GM18517 (cell line): ENCODE data around the gene RXYLT1.

Experiments
- ATAC-seq: cut with Tn5 transposase; IDR thresholded peaks from one replicate; pipeline ENCODE4 v1.9.1; 2021; ENCODE audit warnings: mild to moderate bottlenecking, moderate library complexity; ENCODE audit not compliant: unreplicated experiment

The RXYLT1 gene

GRCh38 chr12:63795944-63796343 is 16.2 kb downstream of the RXYLT1 start:
- ATAC-seq, result no peak

DNA sequence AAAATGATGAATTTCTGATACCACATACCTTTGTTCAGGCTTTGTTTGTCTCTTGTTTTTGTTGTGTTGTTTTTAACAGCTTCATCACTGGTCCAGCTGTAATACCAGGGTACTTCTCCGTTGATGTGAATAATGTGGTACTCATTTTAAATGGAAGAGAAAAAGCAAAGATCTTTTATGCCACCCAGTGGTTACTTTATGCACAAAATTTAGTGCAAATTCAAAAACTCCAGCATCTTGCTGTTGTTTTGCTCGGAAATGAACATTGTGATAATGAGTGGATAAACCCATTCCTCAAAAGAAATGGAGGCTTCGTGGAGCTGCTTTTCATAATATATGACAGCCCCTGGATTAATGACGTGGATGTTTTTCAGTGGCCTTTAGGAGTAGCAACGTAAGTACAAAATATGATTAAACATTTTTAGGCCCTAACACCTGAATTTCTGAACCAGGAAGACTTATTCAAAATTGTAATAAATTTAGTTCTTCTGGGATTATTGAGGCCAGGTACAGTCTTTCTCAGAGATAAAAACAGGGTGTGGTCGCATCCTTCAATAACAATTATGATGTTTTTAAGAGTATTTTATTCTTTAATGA is 22.4 kb downstream of the RXYLT1 start:
- ATAC-seq, result no peak

GRCh38 chr12:63804746-63805145 is 25.0 kb downstream of the RXYLT1 start:
- ATAC-seq, result no peak

DNA sequence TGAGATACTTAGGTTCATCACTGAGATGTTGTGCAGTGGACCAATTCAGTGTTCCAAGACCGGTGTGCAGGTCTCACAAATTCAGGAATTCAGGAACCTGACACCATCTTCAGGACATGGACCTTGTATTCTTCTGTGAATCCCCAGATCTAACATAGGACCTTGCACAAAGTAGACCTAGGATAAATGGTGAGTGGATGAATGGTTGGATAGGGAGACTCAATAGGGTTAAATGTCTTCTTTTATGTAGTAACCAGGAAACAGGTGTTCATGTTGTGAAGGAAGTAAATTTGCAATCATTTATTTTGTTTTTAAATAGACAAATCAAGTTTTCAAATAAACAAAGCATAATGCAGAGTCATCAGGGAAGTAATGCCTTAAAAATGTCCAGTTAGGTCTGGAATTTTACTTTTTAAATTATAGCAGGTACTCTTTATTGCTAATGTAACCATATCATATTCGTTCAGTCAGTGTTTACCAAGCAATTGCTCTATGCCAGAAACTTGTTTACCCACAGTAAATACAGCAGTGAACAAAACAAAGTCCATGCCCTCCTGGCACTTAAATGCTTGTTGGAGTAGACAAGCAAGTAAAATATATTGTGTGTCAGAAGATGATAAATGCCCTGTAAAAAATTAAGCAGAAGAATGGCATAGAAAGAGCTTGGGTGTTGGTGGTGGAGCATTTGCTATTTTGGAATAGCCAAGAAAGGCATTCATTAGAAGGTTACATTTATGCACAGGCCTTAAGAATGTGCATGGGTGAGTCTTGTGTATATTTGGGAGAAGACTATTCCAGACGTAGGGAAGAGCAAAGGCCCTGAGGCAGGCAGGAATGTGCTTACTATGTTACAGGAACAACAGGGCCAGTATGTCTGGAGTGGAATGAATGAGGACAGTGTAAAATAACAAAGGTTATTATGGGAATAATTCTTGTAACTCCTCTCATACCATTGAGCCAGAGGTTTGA is 26.3 kb downstream of the RXYLT1 start:
- ATAC-seq, result no peak

DNA sequence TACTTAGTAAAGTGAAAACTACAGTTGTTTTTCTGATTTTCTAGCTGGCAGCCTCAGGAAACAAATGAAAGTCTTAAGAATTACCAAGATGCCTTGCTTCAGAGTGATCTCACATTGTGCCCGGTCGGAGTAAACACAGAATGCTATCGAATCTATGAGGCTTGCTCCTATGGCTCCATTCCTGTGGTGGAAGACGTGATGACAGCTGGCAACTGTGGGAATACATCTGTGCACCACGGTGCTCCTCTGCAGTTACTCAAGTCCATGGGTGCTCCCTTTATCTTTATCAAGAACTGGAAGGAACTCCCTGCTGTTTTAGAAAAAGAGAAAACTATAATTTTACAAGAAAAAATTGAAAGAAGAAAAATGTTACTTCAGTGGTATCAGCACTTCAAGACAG is 28.9 kb downstream of the RXYLT1 start:
- no peak for ATAC-seq

DNA sequence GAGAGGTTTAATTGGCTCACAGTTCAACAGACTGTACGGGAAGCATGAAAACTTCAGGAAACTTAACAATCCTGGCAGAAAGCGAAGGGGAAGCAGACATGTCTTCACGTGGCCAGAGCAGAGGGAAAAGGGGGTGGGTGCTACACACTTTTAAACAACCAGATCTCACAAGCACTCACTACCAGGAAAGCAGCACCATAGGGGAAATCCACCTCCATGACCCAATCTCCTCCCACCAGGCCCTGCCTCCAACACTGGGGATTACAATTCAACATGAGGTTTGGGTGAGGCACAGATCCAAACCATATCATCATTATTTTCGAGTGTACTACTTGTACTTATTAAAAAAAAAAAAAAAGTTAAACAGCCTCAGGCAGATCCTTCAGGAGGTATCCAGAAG is 29.9 kb downstream of the RXYLT1 start:
- no peak for ATAC-seq

DNA sequence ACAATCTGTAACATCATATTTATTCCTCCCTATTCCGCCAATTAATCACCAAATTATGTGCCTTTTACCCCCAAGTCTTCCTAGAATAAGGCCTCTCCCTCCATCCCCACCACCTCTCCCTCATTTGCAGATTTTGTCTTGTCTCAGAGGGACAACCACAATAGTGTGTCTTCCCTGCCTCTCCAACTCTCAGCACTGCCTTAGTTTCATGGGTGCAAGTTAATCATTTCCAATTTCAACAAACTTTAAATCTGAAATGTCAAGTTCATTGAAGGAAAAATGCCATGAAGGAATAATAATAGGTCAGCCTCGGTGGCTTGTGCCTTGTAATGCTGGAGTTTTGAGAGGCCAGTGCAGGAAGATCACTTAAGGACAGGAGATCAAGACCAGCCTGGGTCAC is 31.6 kb downstream of the RXYLT1 start:
- ATAC-seq, result no peak

GRCh38 chr12:63811755-63812154 is 32.0 kb downstream of the RXYLT1 start:
- no peak for ATAC-seq

DNA sequence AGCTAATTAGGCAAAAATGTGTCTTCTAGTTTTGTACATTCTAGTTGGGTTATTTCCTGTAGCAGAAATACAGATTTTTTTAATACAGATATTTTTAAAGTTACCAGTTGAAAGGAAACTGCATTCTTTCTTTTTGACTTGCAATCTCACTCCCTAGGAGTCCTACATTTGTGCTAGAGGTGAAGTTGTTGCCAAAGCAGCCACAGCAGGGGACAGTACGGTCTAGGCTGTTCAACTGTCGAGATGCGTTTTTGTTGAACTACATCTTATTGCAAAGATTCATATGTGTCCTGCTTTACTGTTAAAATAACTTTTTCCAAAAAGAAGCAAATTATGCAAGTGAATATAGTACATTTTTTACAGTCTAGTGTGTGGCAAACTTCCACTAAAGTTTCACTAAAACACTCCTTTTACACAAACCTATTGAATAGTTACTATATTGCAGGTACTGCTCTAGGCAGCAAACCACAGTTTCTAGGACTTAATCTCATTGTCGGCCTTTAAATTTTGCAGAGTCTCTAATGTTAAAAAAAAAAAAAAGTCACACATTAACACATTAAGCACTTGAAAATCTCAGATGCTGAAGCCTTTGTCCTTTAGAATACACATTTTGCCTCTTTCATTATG is 34.5 kb downstream of the RXYLT1 start:
- ATAC-seq, result no peak

DNA sequence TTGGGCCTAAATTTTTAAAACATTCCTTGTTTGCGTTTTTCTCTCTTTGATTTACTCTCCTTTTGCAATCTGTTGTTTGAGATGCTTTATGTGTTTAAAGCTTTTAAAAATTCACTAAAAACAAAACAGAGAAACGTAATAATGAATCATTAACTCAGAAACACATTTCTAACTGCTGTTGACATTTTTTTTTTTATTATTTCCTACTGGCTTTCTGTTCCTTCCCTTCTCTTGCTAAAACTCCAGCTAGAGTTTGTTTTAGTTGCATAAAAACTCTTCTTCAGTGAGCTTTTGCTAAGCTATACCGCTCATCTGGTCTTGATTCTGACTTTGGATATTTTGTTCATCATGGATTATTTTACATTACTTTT is 35.8 kb downstream of the RXYLT1 start:
- ATAC-seq, result no peak

DNA sequence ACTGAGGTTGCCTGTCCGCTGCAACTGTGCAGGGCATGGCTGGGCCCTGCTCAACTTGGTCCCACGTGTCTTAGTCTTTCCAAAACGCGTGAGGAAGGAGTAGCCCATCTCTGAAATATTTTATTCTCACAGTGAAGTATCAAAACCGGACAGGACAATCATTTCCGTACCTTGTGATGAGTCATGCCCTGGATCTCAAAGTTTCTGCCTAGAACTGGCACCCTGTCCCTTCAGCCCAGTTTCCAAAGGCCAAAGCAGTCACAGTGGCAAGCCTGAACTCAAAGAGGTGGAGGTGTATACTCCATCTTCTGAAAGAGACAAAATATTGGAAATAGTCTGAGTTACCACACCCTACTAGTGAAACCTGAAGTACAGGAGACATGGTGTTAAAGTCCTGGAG is 36.3 kb downstream of the RXYLT1 start:
- peak; percentile 61 for ATAC-seq

DNA sequence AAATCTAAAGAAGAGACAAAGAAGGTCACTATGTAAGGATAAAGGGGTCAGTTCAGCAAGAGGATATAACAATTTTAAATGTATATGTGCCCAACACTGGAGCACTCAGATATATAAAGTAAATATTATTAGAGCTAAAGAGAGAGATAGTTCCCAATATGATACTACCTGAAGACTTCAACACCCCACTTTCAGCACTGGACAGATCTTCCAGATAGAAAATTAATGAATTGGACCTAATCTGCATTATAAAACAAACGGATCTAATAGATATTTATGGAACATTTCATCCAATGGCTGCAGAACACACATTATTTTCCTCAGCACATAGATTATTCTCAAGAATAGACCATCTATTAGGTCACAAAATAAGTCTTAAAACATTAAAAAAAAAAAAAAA is 40.7 kb downstream of the RXYLT1 start:
- ATAC-seq, result no peak

DNA sequence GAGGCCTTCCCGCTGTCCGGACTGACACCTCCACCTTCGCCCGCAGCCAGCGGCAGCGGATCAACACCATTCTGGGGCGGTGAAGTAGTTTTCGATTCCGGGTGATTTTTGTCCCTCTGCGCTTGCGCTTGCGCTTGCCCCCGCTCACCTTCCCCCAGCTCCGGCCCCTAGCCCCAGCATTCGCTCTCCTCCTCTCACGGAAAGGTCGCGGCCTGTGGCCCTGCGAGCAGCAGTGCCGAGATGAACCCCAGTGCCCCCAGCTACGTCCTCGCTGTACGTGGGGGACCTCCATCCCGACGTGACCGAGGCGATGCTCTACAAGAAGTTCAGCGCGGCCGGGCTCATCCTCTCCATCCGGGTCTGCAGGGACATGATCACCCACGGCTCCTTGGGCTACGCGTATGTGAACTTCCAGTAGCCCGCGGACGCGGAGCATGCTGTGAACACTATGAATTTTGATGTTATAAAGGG is 42.1 kb downstream of the RXYLT1 start:
- no peak for ATAC-seq

- ATAC-seq, result no peak
These were observed 42.6 kb downstream of the RXYLT1 start for GRCh38 chr12:63822352-63822751.

GRCh38 chr12:63823040-63823439 is 43.3 kb downstream of the RXYLT1 start:
- ATAC-seq, result no peak

DNA sequence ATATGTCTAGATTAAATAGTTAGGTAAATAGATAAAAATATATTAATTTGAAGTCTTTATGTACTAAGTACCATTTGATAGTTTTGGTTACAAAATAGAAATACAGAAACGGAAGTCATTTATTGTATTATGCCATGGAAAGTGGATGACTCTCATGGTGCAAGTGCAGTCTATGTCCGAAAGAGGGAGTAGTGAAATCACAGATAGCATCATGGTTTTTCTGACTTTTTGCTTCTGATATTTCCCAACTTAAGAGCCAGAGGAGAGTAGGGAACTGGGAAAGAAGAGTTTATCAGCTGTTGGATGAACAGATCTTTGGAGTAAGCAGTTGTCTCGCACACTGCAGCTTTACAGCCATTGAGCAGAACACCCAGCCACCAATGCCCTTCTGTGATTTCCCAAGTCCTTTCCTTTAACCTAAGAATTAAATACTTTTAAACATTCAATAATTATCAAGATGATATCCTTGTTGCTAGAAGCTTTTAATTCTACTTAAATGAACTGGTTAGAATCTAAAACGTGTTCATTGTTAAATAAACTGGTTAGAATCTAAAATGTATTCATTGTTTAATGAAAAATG is 46.4 kb downstream of the RXYLT1 start:
- ATAC-seq, result peak; percentile 85

- no peak for ATAC-seq
These were observed 49.2 kb downstream of the RXYLT1 start for GRCh38 chr12:63828867-63829266.

DNA sequence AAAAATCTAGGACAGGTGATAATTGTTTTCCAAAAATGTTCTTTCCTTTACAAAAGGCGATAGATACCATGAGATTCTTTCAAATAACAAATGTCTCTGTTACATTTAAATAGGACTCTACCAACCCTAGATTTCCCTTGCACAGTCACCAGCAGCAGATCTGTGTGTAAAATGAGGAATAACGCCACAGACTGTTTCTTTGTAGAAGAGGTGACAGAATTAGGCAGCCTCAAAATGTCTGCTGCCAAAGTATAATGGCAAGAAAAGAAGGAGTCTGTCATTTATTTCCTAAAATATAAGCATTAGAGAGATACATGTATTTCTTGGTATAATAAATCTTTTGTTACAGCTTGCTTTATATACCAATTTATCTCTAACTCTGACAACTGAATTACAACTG is 56.3 kb downstream of the RXYLT1 start:
- ATAC-seq, result no peak

GRCh38 chr12:63836936-63837335 is 57.2 kb downstream of the RXYLT1 start:
- ATAC-seq, result no peak

DNA sequence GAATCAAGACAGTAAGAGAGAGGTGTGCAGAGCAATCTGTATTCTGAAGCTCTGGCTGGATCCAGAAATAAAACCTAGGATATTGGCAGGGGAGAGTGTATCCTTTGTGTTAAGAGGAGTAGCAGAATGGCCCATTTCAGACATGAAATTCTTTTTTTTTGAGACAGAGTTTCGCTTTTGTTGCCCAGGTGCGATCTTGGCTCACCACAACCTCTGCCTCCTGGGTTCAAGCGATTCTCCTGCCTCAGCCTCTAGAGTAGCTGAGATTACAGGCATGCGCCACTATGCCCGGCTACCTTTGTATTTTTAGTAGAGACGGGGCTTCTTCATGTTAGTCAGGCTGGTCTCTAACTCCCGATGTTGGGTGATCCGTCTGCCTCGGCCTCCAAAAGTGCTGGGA is 58.7 kb downstream of the RXYLT1 start:
- no peak for ATAC-seq

DNA sequence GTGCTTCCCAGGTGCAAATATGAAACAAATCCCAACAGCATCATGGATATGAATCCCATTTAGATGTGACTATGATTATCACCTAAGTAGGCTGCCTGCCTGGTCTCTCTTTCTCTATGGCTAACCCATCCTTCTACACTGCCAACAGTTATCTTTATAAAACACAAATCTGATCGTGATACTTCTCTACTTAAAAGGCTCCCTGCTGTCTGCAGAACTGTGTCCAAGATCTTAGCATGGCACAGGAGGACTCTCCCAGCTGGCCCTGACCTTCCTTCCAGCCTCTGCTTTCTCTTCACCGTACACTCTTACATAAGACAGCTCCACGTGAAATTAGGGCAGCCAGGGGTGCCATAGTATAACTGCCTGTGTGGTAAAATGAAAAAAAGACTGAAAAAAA is 61.3 kb downstream of the RXYLT1 start:
- no peak for ATAC-seq

GRCh38 chr12:63841571-63841970 is 61.9 kb downstream of the RXYLT1 start:
- no peak for ATAC-seq
